C4-2B (cell line): ENCODE data around the gene IFNA4.
"Not testable (repeated sequence)": the region's sequence is repeated elsewhere in the genome, so short reads cannot be mapped to it uniquely, and the experiment has no call there.

ENCODE experiments used
- ZFX ChIP-seq: fragments of 450-650 bp; IDR thresholded peaks from 2 replicates; pipeline ENCODE4 v1.6.1; 2017
- TF ChIP-seq, protein P1 (sequence below): fragments of 450-650 bp; conservative IDR thresholded peaks from 2 replicates; pipeline ENCODE4 v1.5.1; 2017; ENCODE audit warnings: mild to moderate bottlenecking

- TF ChIP-seq, protein P1, sequence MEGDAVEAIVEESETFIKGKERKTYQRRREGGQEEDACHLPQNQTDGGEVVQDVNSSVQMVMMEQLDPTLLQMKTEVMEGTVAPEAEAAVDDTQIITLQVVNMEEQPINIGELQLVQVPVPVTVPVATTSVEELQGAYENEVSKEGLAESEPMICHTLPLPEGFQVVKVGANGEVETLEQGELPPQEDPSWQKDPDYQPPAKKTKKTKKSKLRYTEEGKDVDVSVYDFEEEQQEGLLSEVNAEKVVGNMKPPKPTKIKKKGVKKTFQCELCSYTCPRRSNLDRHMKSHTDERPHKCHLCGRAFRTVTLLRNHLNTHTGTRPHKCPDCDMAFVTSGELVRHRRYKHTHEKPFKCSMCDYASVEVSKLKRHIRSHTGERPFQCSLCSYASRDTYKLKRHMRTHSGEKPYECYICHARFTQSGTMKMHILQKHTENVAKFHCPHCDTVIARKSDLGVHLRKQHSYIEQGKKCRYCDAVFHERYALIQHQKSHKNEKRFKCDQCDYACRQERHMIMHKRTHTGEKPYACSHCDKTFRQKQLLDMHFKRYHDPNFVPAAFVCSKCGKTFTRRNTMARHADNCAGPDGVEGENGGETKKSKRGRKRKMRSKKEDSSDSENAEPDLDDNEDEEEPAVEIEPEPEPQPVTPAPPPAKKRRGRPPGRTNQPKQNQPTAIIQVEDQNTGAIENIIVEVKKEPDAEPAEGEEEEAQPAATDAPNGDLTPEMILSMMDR = peak; percentile 82
- TF ChIP-seq ZFX = not testable (repeated sequence)
Measured at GRCh38 chr9:21194867-21195776, 7.7 kb upstream of the IFNA4 start.
